ENCODE results near the gene CTNNA3. TPM values are rescaled to one million over a fixed set of nuclear protein-coding genes. Genes with fewer than 3 reads are reported as not detected.

CTNNA3 gene
- total and polyA plus RNA-seq, 4 donors: 0.38 to 8.9 (median 5.2) TPM

GRCh38 chr10:66723608-66724400 lies 972.2 kb downstream of the CTNNA3 start:
- intact Hi-C loops (cut with DNase I): no loop called here
- Histone ChIP-seq H3K4me3 (ENCODE audit: low read length in 2 of 2) (no peak overlapping the region), H3K36me3 (ENCODE audit: control insufficient read depth in 1 of 2, insufficient read depth in 2 of 2, low read length in 1 of 2) (no peaks in the 10 kb centered on the region), H3K4me1 (ENCODE audit: control insufficient read depth in 1 of 2, insufficient read depth in 2 of 2, low read length in 2 of 2) (no peaks in the 10 kb centered on the region), H3K27me3 (ENCODE audit: control insufficient read depth in 1 of 2, insufficient read depth in 2 of 2, low read length in 1 of 2) (no peaks in the 10 kb centered on the region), H3K27ac (ENCODE audit: low read depth in 1 of 2, low read length in 2 of 2) (no peak overlapping the region), H3K9me3 (ENCODE audit: control insufficient read depth, low read length) (no peaks in the 10 kb centered on the region)
- 83 to 95% methylated on average over 2 of the region's 2 CpGs for WGBS, 2 donors
- DNase-seq (no peak), ATAC-seq (ENCODE audit: low FRiP score) (no peak)

- 82 to 90% methylated on average over 1 of the region's 1 CpG for WGBS, 2 donors
- intact Hi-C loops (cut with DNase I): no loop called here
- peaks cover 0 to 1% of the 10 kb centered on the region in 2 donors for H3K27me3 ChIP-seq (ENCODE audit: control insufficient read depth in 1 of 2, insufficient read depth in 2 of 2, low read length in 1 of 2)
These were observed 976.5 kb downstream of the CTNNA3 start for GRCh38 chr10:66719483-66719882.

GRCh38 chr10:66717231-66717981 lies 978.6 kb downstream of the CTNNA3 start:
- DNase-seq (no peak), ATAC-seq (ENCODE audit: low FRiP score) (no peak)
- 70 to 77% methylated on average over 8 of the region's 8 CpGs for WGBS, 2 donors
- Histone ChIP-seq H3K27me3 (ENCODE audit: control insufficient read depth in 1 of 2, insufficient read depth in 2 of 2, low read length in 1 of 2) (peaks cover 0 to 1% of the 10 kb centered on the region in 2 donors), H3K9me3 (ENCODE audit: control insufficient read depth, low read length) (no peaks in the 10 kb centered on the region), H3K36me3 (ENCODE audit: control insufficient read depth in 1 of 2, insufficient read depth in 2 of 2, low read length in 1 of 2) (no peaks in the 10 kb centered on the region), H3K4me1 (ENCODE audit: control insufficient read depth in 1 of 2, insufficient read depth in 2 of 2, low read length in 2 of 2) (no peaks in the 10 kb centered on the region), H3K27ac (ENCODE audit: low read depth in 1 of 2, low read length in 2 of 2) (no peak overlapping the region), H3K4me3 (ENCODE audit: low read length in 2 of 2) (no peak overlapping the region)
- intact Hi-C loops (cut with DNase I): no loop called here

More at GRCh38 chr10:66719483-66719882, 976.5 kb downstream of the CTNNA3 start:
- DNase-seq: no peak
- H3K4me1 ChIP-seq (ENCODE audit: control insufficient read depth in 1 of 2, insufficient read depth in 2 of 2, low read length in 2 of 2): no peaks in the 10 kb centered on the region
- H3K27ac ChIP-seq (ENCODE audit: low read depth in 1 of 2, low read length in 2 of 2): no peak overlapping the region
- no peaks in the 10 kb centered on the region for H3K9me3 ChIP-seq (ENCODE audit: control insufficient read depth, low read length)
- ATAC-seq (ENCODE audit: low FRiP score): no peak
- no peak overlapping the region for H3K4me3 ChIP-seq (ENCODE audit: low read length in 2 of 2)
- no peaks in the 10 kb centered on the region for H3K36me3 ChIP-seq (ENCODE audit: control insufficient read depth in 1 of 2, insufficient read depth in 2 of 2, low read length in 1 of 2)

- intact Hi-C loops (cut with DNase I): no loop called here
- Histone ChIP-seq H3K36me3 (ENCODE audit: control insufficient read depth in 1 of 2, insufficient read depth in 2 of 2, low read length in 1 of 2) (no peaks in the 10 kb centered on the region), H3K4me1 (ENCODE audit: control insufficient read depth in 1 of 2, insufficient read depth in 2 of 2, low read length in 2 of 2) (no peaks in the 10 kb centered on the region), H3K27me3 (ENCODE audit: control insufficient read depth in 1 of 2, insufficient read depth in 2 of 2, low read length in 1 of 2) (peaks cover 0 to 1% of the 10 kb centered on the region in 2 donors), H3K27ac (ENCODE audit: low read depth in 1 of 2, low read length in 2 of 2) (no peak overlapping the region), H3K9me3 (ENCODE audit: control insufficient read depth, low read length) (no peaks in the 10 kb centered on the region), H3K4me3 (ENCODE audit: low read length in 2 of 2) (no peak overlapping the region)
- WGBS, 2 donors: 28 to 38% methylated on average over 1 of the region's 1 CpG
- ATAC-seq (ENCODE audit: low FRiP score) (no peak), DNase-seq (no peak)
These were observed 981.3 kb downstream of the CTNNA3 start for GRCh38 chr10:66714741-66715140.

- ATAC-seq (ENCODE audit: low FRiP score): no peak
- H3K4me3 ChIP-seq (ENCODE audit: low read length in 2 of 2): no peak overlapping the region
- intact Hi-C loops (cut with DNase I): no loop called here
These were observed 982.6 kb downstream of the CTNNA3 start for GRCh38 chr10:66713387-66713786.

GRCh38 chr10:66698069-66698468 lies 997.9 kb downstream of the CTNNA3 start:
- ATAC-seq (ENCODE audit: low FRiP score): no peak
- Histone ChIP-seq H3K27me3 (ENCODE audit: control insufficient read depth in 1 of 2, insufficient read depth in 2 of 2, low read length in 1 of 2) (no peaks in the 10 kb centered on the region), H3K27ac (ENCODE audit: low read depth in 1 of 2, low read length in 2 of 2) (no peak overlapping the region), H3K36me3 (ENCODE audit: control insufficient read depth in 1 of 2, insufficient read depth in 2 of 2, low read length in 1 of 2) (no peaks in the 10 kb centered on the region), H3K4me1 (ENCODE audit: control insufficient read depth in 1 of 2, insufficient read depth in 2 of 2, low read length in 2 of 2) (no peaks in the 10 kb centered on the region), H3K9me3 (ENCODE audit: control insufficient read depth, low read length) (no peaks in the 10 kb centered on the region), H3K4me3 (ENCODE audit: low read length in 2 of 2) (no peak overlapping the region)
- 95 to 97% methylated on average over 1 of the region's 1 CpG for WGBS, 2 donors
- DNase-seq: no peak
- intact Hi-C loops (cut with DNase I): no loop called here

More at GRCh38 chr10:66713387-66713786, 982.6 kb downstream of the CTNNA3 start:
- no peaks in the 10 kb centered on the region for H3K36me3 ChIP-seq (ENCODE audit: control insufficient read depth in 1 of 2, insufficient read depth in 2 of 2, low read length in 1 of 2)
- H3K9me3 ChIP-seq (ENCODE audit: control insufficient read depth, low read length): no peaks in the 10 kb centered on the region
- no peak overlapping the region for H3K27ac ChIP-seq (ENCODE audit: low read depth in 1 of 2, low read length in 2 of 2)
- DNase-seq: no peak
- 86 to 89% methylated on average over 1 of the region's 1 CpG for WGBS, 2 donors
- H3K4me1 ChIP-seq (ENCODE audit: control insufficient read depth in 1 of 2, insufficient read depth in 2 of 2, low read length in 2 of 2): no peaks in the 10 kb centered on the region
- H3K27me3 ChIP-seq (ENCODE audit: control insufficient read depth in 1 of 2, insufficient read depth in 2 of 2, low read length in 1 of 2): peaks cover 0 to 1% of the 10 kb centered on the region in 2 donors

- DNase-seq (no peak), ATAC-seq (ENCODE audit: low FRiP score) (no peak)
- H3K36me3 ChIP-seq (ENCODE audit: control insufficient read depth in 1 of 2, insufficient read depth in 2 of 2, low read length in 1 of 2): no peaks in the 10 kb centered on the region
- H3K4me3 ChIP-seq (ENCODE audit: low read length in 2 of 2): no peak overlapping the region
- H3K9me3 ChIP-seq (ENCODE audit: control insufficient read depth, low read length): no peaks in the 10 kb centered on the region
- intact Hi-C loops (cut with DNase I): no loop called here
- H3K4me1 ChIP-seq (ENCODE audit: control insufficient read depth in 1 of 2, insufficient read depth in 2 of 2, low read length in 2 of 2): no peaks in the 10 kb centered on the region
- no peaks in the 10 kb centered on the region for H3K27me3 ChIP-seq (ENCODE audit: control insufficient read depth in 1 of 2, insufficient read depth in 2 of 2, low read length in 1 of 2)
- 92% methylated on average over 1 of the region's 1 CpG for WGBS, 2 donors
- H3K27ac ChIP-seq (ENCODE audit: low read depth in 1 of 2, low read length in 2 of 2): no peak overlapping the region
These were observed 1000.9 kb downstream of the CTNNA3 start for GRCh38 chr10:66695046-66695445.

GRCh38 chr10:66684581-66684980 lies 1011.4 kb downstream of the CTNNA3 start:
- Histone ChIP-seq H3K4me1 (ENCODE audit: control insufficient read depth in 1 of 2, insufficient read depth in 2 of 2, low read length in 2 of 2) (no peaks in the 10 kb centered on the region), H3K36me3 (ENCODE audit: control insufficient read depth in 1 of 2, insufficient read depth in 2 of 2, low read length in 1 of 2) (no peaks in the 10 kb centered on the region), H3K4me3 (ENCODE audit: low read length in 2 of 2) (no peak overlapping the region), H3K27ac (ENCODE audit: low read depth in 1 of 2, low read length in 2 of 2) (no peak overlapping the region), H3K9me3 (ENCODE audit: control insufficient read depth, low read length) (no peaks in the 10 kb centered on the region), H3K27me3 (ENCODE audit: control insufficient read depth in 1 of 2, insufficient read depth in 2 of 2, low read length in 1 of 2) (no peaks in the 10 kb centered on the region)
- no peak for ATAC-seq (ENCODE audit: low FRiP score)
- DNase-seq: no peak
- 51 to 60% methylated on average over 3 of the region's 3 CpGs for WGBS, 2 donors
- intact Hi-C loops (cut with DNase I): no loop called here

- ATAC-seq (ENCODE audit: low FRiP score): no peak
- no peak for DNase-seq
- Histone ChIP-seq H3K4me1 (ENCODE audit: control insufficient read depth in 1 of 2, insufficient read depth in 2 of 2, low read length in 2 of 2) (no peaks in the 10 kb centered on the region), H3K27ac (ENCODE audit: low read depth in 1 of 2, low read length in 2 of 2) (no peak overlapping the region), H3K4me3 (ENCODE audit: low read length in 2 of 2) (no peak overlapping the region), H3K36me3 (ENCODE audit: control insufficient read depth in 1 of 2, insufficient read depth in 2 of 2, low read length in 1 of 2) (no peaks in the 10 kb centered on the region), H3K9me3 (ENCODE audit: control insufficient read depth, low read length) (no peaks in the 10 kb centered on the region), H3K27me3 (ENCODE audit: control insufficient read depth in 1 of 2, insufficient read depth in 2 of 2, low read length in 1 of 2) (no peaks in the 10 kb centered on the region)
- WGBS, 2 donors: 89 to 91% methylated on average over 1 of the region's 1 CpG
- intact Hi-C loops (cut with DNase I): no loop called here
These were observed 1015.1 kb downstream of the CTNNA3 start for GRCh38 chr10:66680886-66681285.
